PC-9 (cell line): ENCODE data around the gene CLEC9A. TPM values are rescaled to one million over a fixed set of nuclear protein-coding genes. Genes with fewer than 3 reads are reported as not detected.

Experiments
- BruUV-seq: library from RNA; stranded (reverse); fragments of 400-500 nt; replicated peaks from 2 replicates; lab custom pipeline; 2021; lab: Mats Ljungman, UMichigan
- CTCF ChIA-PET: fragments of 300-600 bp; sonication (Branson Sonifier 250); formaldehyde crosslinking; loops from one replicate; lab custom pipeline; 2022; ENCODE audit warnings: antibody characterized with exemption; lab: Charles Lee
- POLR2A ChIA-PET: fragments of 300-600 bp; sonication (Branson Sonifier 250); formaldehyde crosslinking; loops from one replicate; lab custom pipeline; 2022; ENCODE audit warnings: antibody characterized with exemption; ENCODE audit not compliant: unreplicated experiment; lab: Charles Lee
- DNase-seq, 2 experiments: peaks; one replicate each; pipeline versions ENCODE4 v3.0.0 to v3.0.0-alpha.2; 2015 to 2022; ENCODE audit warnings: mixed read lengths in 1 of 2
- H2AFZ ChIP-seq: fragments of 200-600 bp; sonication (generic); 2 replicates; pipeline ENCODE4 v1.8.1; 2017; ENCODE audit warnings: antibody characterized with exemption
- H3F3A ChIP-seq: fragments of 200-600 bp; sonication (generic); 2 replicates; pipeline ENCODE4 v1.8.1; 2017; ENCODE audit warnings: antibody characterized with exemption, mild to moderate bottlenecking, low read depth; ENCODE audit not compliant: insufficient read depth
- H3K27ac ChIP-seq: fragments of 200-600 bp; sonication (generic); 2 replicates; pipeline ENCODE4 v1.6.1; 2016; ENCODE audit warnings: mixed run types
- H3K27me3 ChIP-seq: fragments of 200-600 bp; sonication (generic); 2 replicates; pipeline ENCODE4 v1.6.1; 2016; ENCODE audit warnings: low read depth, mixed run types; ENCODE audit not compliant: insufficient read depth
- H3K36me3 ChIP-seq: fragments of 200-600 bp; sonication (generic); 2 replicates; pipeline ENCODE4 v1.6.1; 2016; ENCODE audit warnings: low read depth, mixed run types
- H3K4me1 ChIP-seq: fragments of 200-600 bp; sonication (generic); replicated peaks from 2 replicates; pipeline ENCODE4 v1.6.1; 2016; ENCODE audit warnings: mixed run types; ENCODE audit not compliant: insufficient read depth
- H3K4me2 ChIP-seq: fragments of 200-600 bp; sonication (generic); 2 replicates; pipeline ENCODE4 v1.6.1; 2017; ENCODE audit warnings: mixed run types
- H3K4me3 ChIP-seq: fragments of 200-600 bp; sonication (generic); 2 replicates; pipeline ENCODE4 v1.6.1; 2016; ENCODE audit warnings: mixed run types
- H3K79me2 ChIP-seq: fragments of 200-600 bp; sonication (generic); 2 replicates; pipeline ENCODE4 v1.6.1; 2017; ENCODE audit warnings: low read depth, mixed run types
- H3K9me2 ChIP-seq: fragments of 200-600 bp; sonication (generic); 2 replicates; pipeline ENCODE4 v1.8.1; 2017; ENCODE audit warnings: mild to moderate bottlenecking; ENCODE audit not compliant: insufficient read depth
- H3K9me3 ChIP-seq: fragments of 200-600 bp; sonication (generic); 2 replicates; pipeline ENCODE4 v1.8.1; 2016; ENCODE audit warnings: low read depth; ENCODE audit not compliant: insufficient read depth
- H4K20me1 ChIP-seq: fragments of 200-600 bp; sonication (generic); 2 replicates; pipeline ENCODE4 v1.8.1; 2017; ENCODE audit not compliant: insufficient read depth
- CTCF ChIP-seq: fragments of 200-600 bp; sonication (generic); conservative IDR thresholded peaks from 2 replicates; pipeline ENCODE4 v1.6.1; 2017; ENCODE audit warnings: mixed run types, antibody characterized with exemption, mild to moderate bottlenecking, moderate library complexity
- EZH2 ChIP-seq: fragments of 200-600 bp; sonication (generic); IDR thresholded peaks from 2 replicates; pipeline ENCODE4 v1.8.0; 2017; ENCODE audit warnings: antibody characterized with exemption, low read depth
- intact Hi-C: fragments of 100-400 bp; cut with micrococcal nuclease; formaldehyde crosslinking; loops from one replicate; pipeline ENCODE4 v1.10.0; 2022; ENCODE audit not compliant: unreplicated experiment
- total RNA-seq: library from RNA; stranded (reverse); gene quantifications from 2 replicates; pipeline ENCODE4 v1.2.3, GENCODE V29; 2021

Gene CLEC9A
- total RNA-seq, 1 experiment from 2014 or later: not detected

GRCh38 chr12:10069099-10069498, 38.6 kb downstream of the CLEC9A start:
- no peaks in the 10 kb centered on the region for H3K9me3 ChIP-seq
- no peak overlapping the region for H3K27ac ChIP-seq
- H3K9me2 ChIP-seq: no peaks in the 10 kb centered on the region
- no peaks in the 10 kb centered on the region for H3K79me2 ChIP-seq
- H4K20me1 ChIP-seq: no peaks in the 10 kb centered on the region
- no peak overlapping the region for H2AFZ ChIP-seq
- POLR2A ChIA-PET: interaction anchor here (0.6 kb wide), 1 partner anchor 854 kb away, joined by 7 read pairs; no protein-coding TSS in a partner anchor
- intact Hi-C loops: no loop called here
- CTCF ChIA-PET: no interaction called here
- DNase-seq: no peak
- BruUV-seq: no TSS peak
- H3K4me3 ChIP-seq: no peak overlapping the region
- TF ChIP-seq CTCF (no peak), EZH2 (no peak)
- no peak overlapping the region for H3K4me2 ChIP-seq
- H3K4me1 ChIP-seq: no peaks in the 10 kb centered on the region
- H3K36me3 ChIP-seq: no peaks in the 10 kb centered on the region
- no peaks in the 10 kb centered on the region for H3F3A ChIP-seq
- H3K27me3 ChIP-seq: no peaks in the 10 kb centered on the region

GRCh38 chr12:10069976-10070375, 39.5 kb downstream of the CLEC9A start:
- Histone ChIP-seq H2AFZ (no peak overlapping the region), H3F3A (no peaks in the 10 kb centered on the region), H3K79me2 (no peaks in the 10 kb centered on the region), H3K27ac (no peak overlapping the region), H3K9me3 (no peaks in the 10 kb centered on the region), H3K4me3 (no peak overlapping the region), H3K36me3 (no peaks in the 10 kb centered on the region), H3K27me3 (no peaks in the 10 kb centered on the region), H4K20me1 (no peaks in the 10 kb centered on the region), H3K4me2 (no peak overlapping the region), H3K9me2 (no peaks in the 10 kb centered on the region), H3K4me1 (no peaks in the 10 kb centered on the region)
- CTCF ChIA-PET: no interaction called here
- intact Hi-C loops: no loop called here
- TF ChIP-seq EZH2: no peak
- no peak for TF ChIP-seq CTCF
- DNase-seq: no peak
- POLR2A ChIA-PET: interaction anchor here (0.6 kb wide), 1 partner anchor 854 kb away, joined by 7 read pairs; no protein-coding TSS in a partner anchor
- BruUV-seq: no TSS peak

GRCh38 chr12:10070380-10070779, 39.9 kb downstream of the CLEC9A start:
- ChIA-PET POLR2A (no interaction called here), CTCF (no interaction called here)
- no peaks in the 10 kb centered on the region for H3K4me1 ChIP-seq
- H3K9me2 ChIP-seq: no peaks in the 10 kb centered on the region
- H3K27me3 ChIP-seq: no peaks in the 10 kb centered on the region
- H3K79me2 ChIP-seq: no peaks in the 10 kb centered on the region
- BruUV-seq: no TSS peak
- H4K20me1 ChIP-seq: no peaks in the 10 kb centered on the region
- no peak overlapping the region for H3K27ac ChIP-seq
- no peak for DNase-seq
- H3K4me3 ChIP-seq: no peak overlapping the region
- no peaks in the 10 kb centered on the region for H3K9me3 ChIP-seq
- intact Hi-C loops: no loop called here
- TF ChIP-seq EZH2 (no peak), CTCF (no peak)
- no peaks in the 10 kb centered on the region for H3K36me3 ChIP-seq
- no peak overlapping the region for H2AFZ ChIP-seq
- no peak overlapping the region for H3K4me2 ChIP-seq
- no peaks in the 10 kb centered on the region for H3F3A ChIP-seq
